Fibroblast of the aortic adventitia (primary cell): ENCODE measurements around the gene DISC1. TPM values are rescaled to one million over a fixed set of nuclear protein-coding genes. Genes with fewer than 3 reads are reported as not detected.
"Not testable (repeated sequence)": the region's sequence is repeated elsewhere in the genome, so short reads cannot be mapped to it uniquely, and the experiment has no call there.

Experiments
- DNase-seq: peaks from one replicate; pipeline ENCODE4 v3.0.0-alpha.2; 2010; ENCODE audit warnings: low read depth
- H3K4me3 ChIP-seq: 2 replicates; pipeline ENCODE4 v1.5.1; 2011; ENCODE audit warnings: low read depth, mild to moderate bottlenecking, control low read depth, low read length, moderate library complexity
- CTCF ChIP-seq: IDR thresholded peaks from 2 replicates; pipeline ENCODE4 v1.5.1; 2011; ENCODE audit warnings: mild to moderate bottlenecking, low read length, control low read depth, inconsistent platforms; ENCODE audit not compliant: insufficient read depth
- total RNA-seq: library from RNA; depleted of rRNA; stranded (reverse); fragments of >200 nt; gene quantifications from 2 replicates; pipeline ENCODE4 v1.2.3, GENCODE V29; 2012; ENCODE audit warnings: low replicate concordance

The DISC1 gene
- total RNA-seq, 1 donor = 4.7 TPM

GRCh38 chr1:231761252-231761651 lies 134.7 kb downstream of the DISC1 start:
- no peak overlapping the region for H3K4me3 ChIP-seq
- no peak for DNase-seq
- no peak for TF ChIP-seq CTCF

GRCh38 chr1:231761747-231762541 lies 135.4 kb downstream of the DISC1 start:
- H3K4me3 ChIP-seq = no peak overlapping the region
- TF ChIP-seq CTCF = no peak
- DNase-seq = no peak

- TF ChIP-seq CTCF = no peak
- no peak for DNase-seq
- no peak overlapping the region for H3K4me3 ChIP-seq
Observed at GRCh38 chr1:231763456-231763855, 136.9 kb downstream of the DISC1 start.

- DNase-seq, H3K4me3 ChIP-seq: not testable (repeated sequence)
Observed at GRCh38 chr1:231765825-231766224, 139.2 kb downstream of the DISC1 start.

- DNase-seq = no peak
- no peak overlapping the region for H3K4me3 ChIP-seq
- no peak for TF ChIP-seq CTCF
Observed at GRCh38 chr1:231767471-231767870, 140.9 kb downstream of the DISC1 start.

- no peak for TF ChIP-seq CTCF
- DNase-seq = no peak
- H3K4me3 ChIP-seq = no peak overlapping the region
Observed at GRCh38 chr1:231768416-231768815, 141.8 kb downstream of the DISC1 start.

GRCh38 chr1:231770506-231771175 lies 144.1 kb downstream of the DISC1 start:
- H3K4me3 ChIP-seq = no peak overlapping the region
- TF ChIP-seq CTCF = no peak
- no peak for DNase-seq
